Neuronal stem cell (in vitro differentiated cells): ENCODE data around the gene ALAD.
A peak's percentile ranks its signal among the peaks of the same experiment; 100 is the strongest.

Source experiments
- DNase-seq: peaks from one replicate; pipeline ENCODE4 v3.0.0-alpha.2; 2013; ENCODE audit warnings: low spot score
- H2AFZ ChIP-seq: one replicate; pipeline ENCODE4 v1.6.1; 2013; ENCODE audit warnings: mild to moderate bottlenecking, low read length, inconsistent platforms
- H2AK5ac ChIP-seq: 2 replicates; pipeline ENCODE4 v1.6.1; 2013; ENCODE audit warnings: low read depth, mild to moderate bottlenecking, inconsistent platforms, low read length, moderate library complexity, mixed read lengths
- H2BK120ac ChIP-seq: 2 replicates; pipeline ENCODE4 v1.6.1; 2013; ENCODE audit warnings: low read depth, mild to moderate bottlenecking, inconsistent platforms, low read length, moderate library complexity, mixed read lengths
- H2BK12ac ChIP-seq: one replicate; pipeline ENCODE4 v1.6.1; 2013; ENCODE audit warnings: low read length, inconsistent platforms
- H2BK15ac ChIP-seq: 2 replicates; pipeline ENCODE4 v1.6.1; 2013; ENCODE audit warnings: mild to moderate bottlenecking, low read length, inconsistent platforms, mixed read lengths
- H2BK5ac ChIP-seq: one replicate; pipeline ENCODE4 v1.6.1; 2013; ENCODE audit warnings: inconsistent platforms, mild to moderate bottlenecking, low read length, moderate library complexity
- H3K14ac ChIP-seq: one replicate; pipeline ENCODE4 v1.6.1; 2013; ENCODE audit warnings: low read length, inconsistent platforms
- H3K18ac ChIP-seq: 2 replicates; pipeline ENCODE4 v1.6.1; 2013; ENCODE audit warnings: low read length, inconsistent platforms
- H3K23ac ChIP-seq: 2 replicates; pipeline ENCODE4 v1.6.1; 2013; ENCODE audit warnings: low read depth, mild to moderate bottlenecking, mixed read lengths, low read length, inconsistent platforms; ENCODE audit not compliant: poor library complexity
- H3K27ac ChIP-seq: replicated peaks from 3 replicates; pipeline ENCODE4 v1.5.1; 2013; ENCODE audit warnings: low read length, inconsistent platforms
- H3K27me3 ChIP-seq, 3 experiments: 2 replicates each; pipeline ENCODE4 v1.6.1; 2013; ENCODE audit warnings: low read length in 3 of 3, mild to moderate bottlenecking in 2 of 3, inconsistent platforms in 1 of 3, low read depth in 1 of 3, mixed read lengths in 1 of 3, moderate library complexity in 1 of 3; ENCODE audit not compliant: control insufficient read depth in 3 of 3, insufficient read depth in 3 of 3
- H3K36me3 ChIP-seq, 2 donors: replicated peaks in 1 of 2; 2 replicates each; pipeline ENCODE4 v1.6.1; 2013; ENCODE audit warnings: low read length in 2 of 2; ENCODE audit not compliant: control insufficient read depth in 2 of 2, insufficient read depth in 2 of 2
- H3K4ac ChIP-seq: 2 replicates; pipeline ENCODE4 v1.6.1; 2013; ENCODE audit warnings: inconsistent platforms, mild to moderate bottlenecking, low read length, moderate library complexity
- H3K4me1 ChIP-seq, 2 donors: 1 replicate in 1 of 2; 2 replicates in 1 of 2; pipeline ENCODE4 v1.6.1; 2013; ENCODE audit warnings: low read length in 2 of 2, low read depth in 1 of 2; ENCODE audit not compliant: control insufficient read depth in 2 of 2, insufficient read depth in 1 of 2
- H3K4me2 ChIP-seq: one replicate; pipeline ENCODE4 v1.6.1; 2013; ENCODE audit warnings: mild to moderate bottlenecking, low read length, inconsistent platforms; ENCODE audit not compliant: insufficient read depth, poor library complexity, severe bottlenecking
- H3K4me3 ChIP-seq, 2 donors: 2 replicates each; pipeline ENCODE4 v1.5.1; 2013; ENCODE audit warnings: low read length in 2 of 2, mild to moderate bottlenecking in 2 of 2, inconsistent platforms in 1 of 2, moderate library complexity in 1 of 2
- H3K79me1 ChIP-seq: one replicate; pipeline ENCODE4 v1.6.1; 2013; ENCODE audit warnings: low read depth, mild to moderate bottlenecking, inconsistent platforms, low read length, moderate library complexity
- H3K9ac ChIP-seq: one replicate; pipeline ENCODE4 v1.6.1; 2013; ENCODE audit warnings: mild to moderate bottlenecking, low read depth, low read length, inconsistent platforms; ENCODE audit not compliant: poor library complexity
- H3K9me3 ChIP-seq, 2 donors: replicated peaks in 1 of 2; 2 replicates each; pipeline versions ENCODE3 to v1.6.1; 2013; ENCODE audit warnings: low read length in 2 of 2, mild to moderate bottlenecking in 2 of 2, inconsistent platforms in 1 of 2, low read depth in 1 of 2, mixed read lengths in 1 of 2, moderate library complexity in 1 of 2; ENCODE audit not compliant: control insufficient read depth in 2 of 2, insufficient read depth in 1 of 2
- H4K8ac ChIP-seq: one replicate; pipeline ENCODE4 v1.6.1; 2013; ENCODE audit warnings: low read depth, mild to moderate bottlenecking, inconsistent platforms, low read length, moderate library complexity
- H4K91ac ChIP-seq: one replicate; pipeline ENCODE4 v1.6.1; 2013; ENCODE audit warnings: low read length, low read depth, mild to moderate bottlenecking, inconsistent platforms; ENCODE audit not compliant: poor library complexity
- WGBS, 2 donors: extraction: QIAGEN DNeasy Blood & Tissue Kit; methylation state at CpG; one replicate each; pipeline ENCODE4 v1.1.7; 2013; ENCODE audit warnings: missing lambda C conversion rate in 2 of 2, mixed read lengths in 1 of 2; ENCODE audit not compliant: insufficient read length in 2 of 2, insufficient replicate concordance in 1 of 2; ENCODE audit errors: extremely low coverage in 2 of 2; 5-methylcytosine and 5-hydroxymethylcytosine counted together

ALAD gene

DNA sequence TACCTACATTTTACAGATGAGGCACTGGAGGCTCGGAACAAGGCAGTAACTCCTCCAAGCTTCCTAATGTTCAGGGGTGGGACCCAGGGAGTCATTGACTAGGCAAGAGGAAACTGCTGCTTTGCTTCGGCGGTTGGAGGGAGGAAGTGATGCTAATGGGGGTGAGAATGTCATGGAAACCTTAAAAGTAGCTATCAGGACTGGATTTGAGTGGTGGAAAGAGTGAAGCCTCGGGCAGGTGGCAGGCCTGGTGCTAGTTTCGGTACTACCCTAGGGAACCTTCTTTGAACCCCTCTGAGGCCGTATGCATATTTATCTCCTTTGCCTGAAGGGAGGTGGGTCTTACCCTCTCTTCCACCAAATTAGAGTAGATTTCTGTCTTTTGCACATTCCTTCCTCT lies 50.1 kb downstream of the ALAD start:
- Histone ChIP-seq H3K23ac (no peak overlapping the region), H3K4me2 (no peak overlapping the region), H3K4ac (no peak overlapping the region), H2AK5ac (no peak overlapping the region), H4K8ac (no peak overlapping the region), H3K9me3 (peaks cover 0 to 3% of the 10 kb centered on the region in 2 donors), H2BK120ac (no peak overlapping the region), H3K4me1 (peaks cover 0 to 2% of the 10 kb centered on the region in 2 donors), H3K79me1 (no peaks in the 10 kb centered on the region), H2BK12ac (no peak overlapping the region), H3K27me3 (peaks cover 14 to 82% (median 37%) of the 10 kb centered on the region in 3 experiments), H2AFZ (no peak overlapping the region), H4K91ac (no peak overlapping the region), H3K36me3 (no peaks in the 10 kb centered on the region), H3K4me3 (no peak overlapping the region), H3K18ac (no peak overlapping the region), H2BK15ac (no peak overlapping the region), H3K27ac (no peak overlapping the region), H3K14ac (no peak overlapping the region), H2BK5ac (no peak overlapping the region), H3K9ac (no peak overlapping the region)
- no CpG with 5 or more reads among the region's 6 CpGs for WGBS, 2 donors
- DNase-seq = no peak

DNA sequence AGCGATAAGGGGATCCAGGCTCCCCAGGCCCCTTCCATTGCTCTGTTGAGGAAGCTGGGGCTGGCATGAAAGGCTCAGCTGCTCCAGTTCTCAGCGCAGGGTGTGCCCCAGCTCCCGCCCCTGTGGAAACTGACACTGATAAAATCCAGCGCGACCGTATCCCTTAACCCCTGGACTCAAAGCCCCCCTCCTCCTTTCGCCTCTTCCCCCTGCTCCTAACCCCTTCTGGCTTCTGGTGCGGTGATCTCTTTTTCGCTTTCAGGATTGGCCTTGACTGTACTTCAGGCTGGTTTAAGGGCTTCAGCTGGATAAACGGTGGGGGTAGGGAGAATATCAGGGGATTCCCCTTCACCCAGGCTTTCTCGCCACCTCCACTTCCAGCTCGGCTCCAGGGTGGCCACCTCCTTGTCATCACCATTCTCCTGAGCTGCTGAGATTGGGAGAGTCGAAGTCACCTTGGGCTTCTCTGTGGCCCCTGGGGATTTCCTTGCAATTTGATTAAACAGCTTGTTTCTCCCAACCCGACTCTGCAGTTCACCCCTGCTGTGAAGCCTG lies 50.9 kb downstream of the ALAD start:
- peaks cover 0 to 2% of the 10 kb centered on the region in 2 donors for H3K4me1 ChIP-seq
- no peak overlapping the region for H3K27ac ChIP-seq
- H3K14ac ChIP-seq = no peak overlapping the region
- no peak overlapping the region for H2BK120ac ChIP-seq
- WGBS, 2 donors = no CpG with 5 or more reads among the region's 14 CpGs
- H3K27me3 ChIP-seq = peaks cover 14 to 89% (median 37%) of the 10 kb centered on the region in 3 experiments
- no peak overlapping the region for H3K23ac ChIP-seq
- no peak overlapping the region for H4K8ac ChIP-seq
- H3K9ac ChIP-seq = no peak overlapping the region
- H2BK15ac ChIP-seq = no peak overlapping the region
- no peak overlapping the region for H2AK5ac ChIP-seq
- no peak overlapping the region for H3K4ac ChIP-seq
- H3K18ac ChIP-seq = no peak overlapping the region
- H2BK5ac ChIP-seq = no peak overlapping the region
- H3K9me3 ChIP-seq = peaks cover 0 to 3% of the 10 kb centered on the region in 2 donors
- no peak overlapping the region for H2BK12ac ChIP-seq
- no peaks in the 10 kb centered on the region for H3K79me1 ChIP-seq
- DNase-seq = no peak
- no peak overlapping the region for H3K4me3 ChIP-seq
- no peaks in the 10 kb centered on the region for H3K36me3 ChIP-seq
- no peak overlapping the region for H4K91ac ChIP-seq
- H3K4me2 ChIP-seq = peak overlapping the region; percentile 67
- peak overlapping the region; percentile 83 for H2AFZ ChIP-seq

DNA sequence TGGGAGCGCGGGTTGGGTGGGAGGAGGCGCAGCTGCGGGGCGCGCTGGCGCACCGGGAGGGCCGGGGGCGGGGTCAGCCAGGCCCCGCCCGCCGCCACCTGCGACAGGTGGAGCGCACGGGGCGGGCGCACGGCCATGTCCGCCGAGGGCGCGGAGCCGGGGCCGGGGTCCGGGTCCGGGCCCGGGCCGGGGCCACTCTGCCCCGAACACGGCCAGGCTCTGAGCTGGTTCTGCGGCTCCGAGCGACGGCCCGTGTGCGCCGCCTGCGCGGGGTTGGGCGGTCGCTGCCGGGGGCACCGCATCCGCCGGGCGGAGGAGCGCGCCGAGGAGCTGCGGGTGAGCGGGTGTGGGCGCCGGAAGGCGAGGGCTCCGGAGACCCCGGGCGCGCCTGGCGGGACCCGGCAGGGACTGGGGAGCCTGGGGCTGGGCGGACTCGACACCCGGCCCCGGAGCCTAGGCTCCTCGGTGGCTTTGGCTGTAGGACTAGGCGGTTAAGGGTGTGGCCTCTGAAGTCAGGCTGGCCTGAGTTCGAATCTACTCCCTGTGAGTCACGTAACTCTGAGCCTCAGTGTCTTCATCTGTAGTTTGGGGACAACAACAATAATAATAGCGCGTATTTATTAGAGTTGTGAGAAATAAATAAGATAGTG lies 51.5 kb downstream of the ALAD start, which contains the start of gene BSPRY:
Gene BSPRY (plus strand): TSS at position 97 of the 650 bp plus-strand sequence. CDS start 39 bp downstream, at position 136.
- Histone ChIP-seq H2AFZ (peak within 1 kb of the TSS; percentile 83), H2BK15ac (no peak within 1 kb of the TSS), H3K27me3 (peaks cover 14 to 88% (median 37%) of the 10 kb centered on the region in 3 experiments), H3K9me3 (peaks cover 0 to 3% of the 10 kb centered on the region in 2 donors), H3K79me1 (no peaks in the 10 kb centered on the region), H3K4me1 (peaks cover 0 to 2% of the 10 kb centered on the region in 2 donors), H3K14ac (no peak within 1 kb of the TSS), H2BK12ac (no peak within 1 kb of the TSS), H3K9ac (no peak within 1 kb of the TSS), H3K18ac (peak within 1 kb of the TSS; percentile 83), H3K4me3 (peak within 1 kb of the TSS; percentile 24 to 77), H3K4me2 (peak within 1 kb of the TSS; percentile 67), H3K4ac (no peak within 1 kb of the TSS), H3K36me3 (no peaks in the 10 kb centered on the region), H3K23ac (no peak within 1 kb of the TSS), H2AK5ac (no peak within 1 kb of the TSS), H2BK5ac (no peak within 1 kb of the TSS), H4K91ac (no peak within 1 kb of the TSS), H2BK120ac (no peak within 1 kb of the TSS), H3K27ac (no peak within 1 kb of the TSS), H4K8ac (no peak within 1 kb of the TSS)
- no peak for DNase-seq
- no CpG with 5 or more reads among the region's 71 CpGs for WGBS, 2 donors

DNA sequence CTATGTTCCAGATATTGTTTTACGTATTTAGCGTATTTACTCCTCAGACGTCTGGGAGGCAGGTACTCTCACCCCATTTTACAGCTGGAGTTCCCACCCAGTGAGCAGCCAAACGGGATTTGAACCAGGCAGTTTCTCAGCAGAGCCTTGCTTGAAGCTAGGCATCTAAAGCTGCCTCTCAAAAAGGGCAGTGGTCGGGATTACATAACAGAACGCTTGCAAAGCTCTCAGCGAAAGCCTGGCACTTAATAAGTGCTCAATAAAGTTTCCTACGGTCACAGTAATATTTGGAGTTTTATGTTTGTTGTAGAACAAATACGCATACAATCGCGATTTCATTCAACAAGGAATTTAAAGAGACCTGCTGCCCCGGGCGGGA lies 52.0 kb downstream of the ALAD start:
- Histone ChIP-seq H3K4me3 (peak overlapping the region in 1 of 2 donors; percentile 77), H4K91ac (no peak overlapping the region), H3K23ac (no peak overlapping the region), H3K79me1 (no peaks in the 10 kb centered on the region), H3K4me1 (peaks cover 0 to 2% of the 10 kb centered on the region in 2 donors), H3K4me2 (peak overlapping the region; percentile 67), H2BK12ac (no peak overlapping the region), H3K18ac (no peak overlapping the region), H3K36me3 (no peaks in the 10 kb centered on the region), H3K27me3 (peaks cover 14 to 83% (median 37%) of the 10 kb centered on the region in 3 experiments), H4K8ac (no peak overlapping the region), H3K4ac (no peak overlapping the region), H3K9me3 (peaks cover 0 to 3% of the 10 kb centered on the region in 2 donors), H2AFZ (peak overlapping the region; percentile 83), H2BK5ac (no peak overlapping the region), H2BK15ac (no peak overlapping the region), H3K14ac (no peak overlapping the region), H2AK5ac (no peak overlapping the region), H3K27ac (no peak overlapping the region), H2BK120ac (no peak overlapping the region), H3K9ac (no peak overlapping the region)
- no peak for DNase-seq
- WGBS, 2 donors = no CpG with 5 or more reads among the region's 13 CpGs
